OCI-LY7 (cell line): ENCODE results near the gene CDH23.

ENCODE experiments used
- EZH2phosphoT487 ChIP-seq: fragments of 200-600 bp; sonication (generic); IDR thresholded peaks from 2 replicates; pipeline ENCODE4 v1.6.1; 2018; ENCODE audit warnings: low read depth, borderline replicate concordance, mild to moderate bottlenecking, mixed run types, antibody characterized with exemption, low read length, moderate library complexity, mixed read lengths
- TF ChIP-seq, protein P1 (sequence below): fragments of 200-600 bp; sonication (generic); conservative IDR thresholded peaks from 2 replicates; pipeline ENCODE4 v1.5.1; 2014; ENCODE audit warnings: mild to moderate bottlenecking, antibody characterized with exemption, low read length, moderate library complexity, mixed read lengths

GRCh38 chr10:71824333-71824732 is 427.6 kb downstream of the CDH23 start:
- TF ChIP-seq, protein P1, sequence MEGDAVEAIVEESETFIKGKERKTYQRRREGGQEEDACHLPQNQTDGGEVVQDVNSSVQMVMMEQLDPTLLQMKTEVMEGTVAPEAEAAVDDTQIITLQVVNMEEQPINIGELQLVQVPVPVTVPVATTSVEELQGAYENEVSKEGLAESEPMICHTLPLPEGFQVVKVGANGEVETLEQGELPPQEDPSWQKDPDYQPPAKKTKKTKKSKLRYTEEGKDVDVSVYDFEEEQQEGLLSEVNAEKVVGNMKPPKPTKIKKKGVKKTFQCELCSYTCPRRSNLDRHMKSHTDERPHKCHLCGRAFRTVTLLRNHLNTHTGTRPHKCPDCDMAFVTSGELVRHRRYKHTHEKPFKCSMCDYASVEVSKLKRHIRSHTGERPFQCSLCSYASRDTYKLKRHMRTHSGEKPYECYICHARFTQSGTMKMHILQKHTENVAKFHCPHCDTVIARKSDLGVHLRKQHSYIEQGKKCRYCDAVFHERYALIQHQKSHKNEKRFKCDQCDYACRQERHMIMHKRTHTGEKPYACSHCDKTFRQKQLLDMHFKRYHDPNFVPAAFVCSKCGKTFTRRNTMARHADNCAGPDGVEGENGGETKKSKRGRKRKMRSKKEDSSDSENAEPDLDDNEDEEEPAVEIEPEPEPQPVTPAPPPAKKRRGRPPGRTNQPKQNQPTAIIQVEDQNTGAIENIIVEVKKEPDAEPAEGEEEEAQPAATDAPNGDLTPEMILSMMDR = no peak
- TF ChIP-seq EZH2phosphoT487 = no peak
